ENCODE results near the gene WDR82. TPM values are rescaled to one million over a fixed set of nuclear protein-coding genes. Genes with fewer than 3 reads are reported as not detected.
A peak's percentile ranks its signal among the peaks of the same experiment; 100 is the strongest.

WDR82 gene
- total RNA-seq, 1 experiment from 2014 or later = 16.4 TPM

DNA sequence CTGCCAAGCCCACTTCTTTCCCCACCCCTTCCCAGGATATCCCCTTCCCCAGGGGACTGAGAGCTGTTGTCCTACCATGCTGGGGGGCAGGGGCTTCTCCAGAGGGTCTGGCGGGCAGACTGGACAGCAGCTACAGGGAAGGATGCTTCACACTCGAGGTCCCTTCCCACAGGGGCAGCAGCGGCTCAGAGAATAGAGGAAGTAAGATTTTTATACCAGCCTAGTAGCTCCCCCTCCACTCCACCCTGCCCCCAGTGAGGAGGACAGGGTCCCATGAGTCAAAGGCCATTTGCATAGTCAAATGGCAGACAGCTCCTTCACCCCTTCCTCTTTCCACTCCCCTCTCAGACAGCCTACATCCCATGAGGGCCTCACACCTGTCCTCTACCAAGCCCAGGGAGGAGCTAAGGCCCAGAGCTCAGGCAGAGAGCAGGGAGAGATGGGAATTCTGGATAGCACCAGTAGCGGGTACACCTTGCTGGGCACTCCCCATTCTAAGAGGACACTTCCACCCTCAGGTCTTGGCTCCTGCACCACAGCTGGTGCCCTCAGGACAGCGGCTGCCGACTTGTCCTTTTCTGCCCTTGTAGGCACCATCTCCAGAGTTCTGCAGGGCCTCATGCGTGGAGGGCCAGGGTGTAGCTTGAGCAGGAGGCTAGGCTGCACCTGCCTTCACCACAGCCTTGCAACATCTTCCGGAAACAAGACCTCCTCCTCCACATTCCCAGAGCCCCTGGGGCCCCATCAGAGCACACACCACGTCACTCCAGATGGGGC, 52.8 kb downstream of the WDR82 start, which contains the start of gene TLR9:
Gene TLR9, minus strand, starts transcription at position 194 of the 777 bp plus-strand sequence. Its CDS starts 116 bp downstream, at position 78.
- DNase-seq (ENCODE audit: low spot score) = no peak

DNA sequence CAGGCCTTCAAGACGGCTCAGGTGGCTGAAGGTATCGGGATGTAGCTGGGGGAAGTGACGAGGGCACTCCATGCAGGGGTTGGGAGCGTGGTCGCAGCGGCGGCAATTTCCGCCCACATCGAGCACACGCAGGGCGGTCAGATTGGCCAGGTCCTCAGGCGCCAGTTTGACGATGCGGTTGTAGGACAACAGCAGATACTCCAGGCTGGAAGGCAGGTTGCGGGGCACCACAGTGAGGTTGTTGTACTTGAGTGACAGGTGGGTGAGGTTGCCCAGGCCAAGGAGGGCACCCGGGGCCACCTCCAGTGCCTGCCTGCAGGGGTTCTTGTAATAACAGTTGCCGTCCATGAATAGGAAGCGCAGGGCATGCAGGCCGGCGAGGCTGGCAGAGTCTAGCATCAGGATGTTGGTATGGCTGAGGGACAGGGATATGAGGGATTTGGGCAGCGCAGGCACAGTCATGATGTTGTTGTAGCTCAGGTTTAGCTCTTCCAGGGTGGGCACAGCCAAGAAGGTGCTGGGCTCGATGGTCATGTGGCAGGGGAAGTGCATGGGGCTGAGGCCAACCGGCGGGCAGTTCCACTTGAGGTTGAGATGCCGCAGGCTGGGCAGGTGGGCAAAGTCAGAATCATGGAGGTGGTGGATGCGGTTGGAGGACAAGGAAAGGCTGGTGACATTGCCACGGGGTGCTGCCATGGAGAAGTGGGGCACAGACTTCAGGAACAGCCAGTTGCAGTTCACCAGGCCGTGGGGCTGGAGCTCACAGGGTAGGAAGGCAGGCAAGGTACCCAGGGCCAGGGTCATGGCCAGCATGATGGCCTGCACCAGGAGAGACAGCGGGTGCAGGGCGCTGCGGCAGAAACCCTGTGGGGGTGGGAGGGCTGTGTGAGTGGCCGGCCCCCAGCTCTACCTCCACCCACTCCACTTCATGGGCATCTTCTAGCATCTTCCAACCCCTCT, 54.7 kb downstream of the WDR82 start:
- no peak for DNase-seq (ENCODE audit: low spot score)

DNA sequence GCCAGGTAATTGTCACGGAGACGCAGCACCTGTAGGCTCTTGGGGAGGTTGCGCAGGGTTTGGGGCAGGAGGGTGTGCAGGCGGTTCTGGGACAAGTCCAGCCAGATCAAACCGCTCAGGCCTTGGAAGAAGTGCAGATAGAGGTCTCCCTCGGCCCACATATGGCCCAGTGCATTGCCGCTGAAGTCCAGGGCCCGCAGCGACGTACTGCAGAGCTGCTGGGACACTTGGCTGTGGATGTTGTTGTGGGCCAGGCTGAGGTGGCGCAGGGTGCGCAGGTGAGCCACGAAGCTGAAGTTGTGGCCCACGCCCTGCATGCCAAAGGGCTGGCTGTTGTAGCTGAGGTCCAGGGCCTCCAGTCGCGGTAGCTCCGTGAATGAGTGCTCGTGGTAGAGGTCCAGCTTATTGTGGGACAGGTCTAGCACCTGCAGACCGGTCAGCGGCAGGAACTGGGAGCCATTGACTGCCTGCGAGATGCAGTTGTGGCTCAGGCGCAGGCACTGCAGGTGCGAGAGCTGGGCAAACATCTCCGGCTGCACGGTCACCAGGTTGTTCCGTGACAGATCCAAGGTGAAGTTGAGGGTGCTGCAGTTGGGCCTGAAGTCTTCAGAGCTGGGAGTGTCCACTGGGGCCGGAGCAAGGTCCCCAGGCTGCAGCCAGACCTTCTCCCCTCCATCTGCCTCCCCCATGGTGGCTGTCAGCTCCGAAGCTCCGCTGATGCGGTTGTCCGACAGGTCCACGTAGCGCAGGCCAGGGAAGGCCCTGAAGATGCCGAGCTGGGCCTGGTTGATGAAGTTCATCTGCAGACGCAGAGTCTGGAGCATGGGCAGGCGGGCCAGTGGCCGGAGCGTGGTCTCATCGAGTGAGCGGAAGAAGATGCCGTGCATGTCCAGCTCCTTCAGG, 55.9 kb downstream of the WDR82 start:
- no peak for DNase-seq (ENCODE audit: low spot score)

DNA sequence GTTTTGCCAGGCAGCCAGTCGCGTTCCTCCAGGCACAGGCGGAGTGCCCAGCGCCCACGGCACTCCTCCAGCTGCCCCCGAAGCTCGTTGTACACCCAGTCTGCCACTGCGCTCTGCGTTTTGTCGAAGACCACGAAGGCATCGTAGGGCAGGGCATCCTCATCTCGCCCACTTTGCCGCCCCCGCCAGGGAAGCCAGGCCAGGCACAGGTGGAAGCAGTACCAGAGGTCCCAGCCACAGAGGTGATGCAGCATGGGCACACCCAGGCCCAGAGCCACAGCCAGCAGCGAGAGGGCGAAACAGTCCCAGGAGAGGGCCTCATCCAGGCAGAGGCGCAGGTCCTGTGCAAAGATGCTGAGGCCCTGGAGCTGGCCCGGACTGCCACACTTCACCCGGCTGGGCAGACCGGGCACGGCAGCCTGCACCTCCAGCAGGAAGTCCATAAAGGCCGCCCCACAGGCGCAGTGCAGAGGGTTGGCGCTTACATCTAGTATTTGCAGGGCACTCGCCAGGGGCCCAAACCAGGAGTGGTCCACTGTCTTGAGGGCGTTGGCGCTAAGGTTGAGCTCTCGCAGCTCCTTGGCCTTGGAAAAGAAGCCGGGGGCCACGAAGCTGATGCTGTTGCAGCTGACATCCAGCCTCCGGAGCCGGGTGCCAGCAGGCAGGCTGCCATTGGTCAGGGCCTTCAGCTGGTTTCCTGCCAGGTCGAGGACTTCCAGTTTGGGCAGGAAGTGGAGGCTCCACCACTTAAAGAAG, 56.7 kb downstream of the WDR82 start:
- DNase-seq (ENCODE audit: low spot score) = no peak

- no peak for DNase-seq (ENCODE audit: low spot score)
These were observed 57.3 kb downstream of the WDR82 start for GRCh38 chr3:52221141-52221562.

- DNase-seq (ENCODE audit: low spot score) = peak; percentile 83
These were observed 57.9 kb downstream of the WDR82 start for GRCh38 chr3:52220380-52221026.

- DNase-seq (ENCODE audit: low spot score) = peak; percentile 16
These were observed 59.4 kb downstream of the WDR82 start for GRCh38 chr3:52218937-52219650.

DNA sequence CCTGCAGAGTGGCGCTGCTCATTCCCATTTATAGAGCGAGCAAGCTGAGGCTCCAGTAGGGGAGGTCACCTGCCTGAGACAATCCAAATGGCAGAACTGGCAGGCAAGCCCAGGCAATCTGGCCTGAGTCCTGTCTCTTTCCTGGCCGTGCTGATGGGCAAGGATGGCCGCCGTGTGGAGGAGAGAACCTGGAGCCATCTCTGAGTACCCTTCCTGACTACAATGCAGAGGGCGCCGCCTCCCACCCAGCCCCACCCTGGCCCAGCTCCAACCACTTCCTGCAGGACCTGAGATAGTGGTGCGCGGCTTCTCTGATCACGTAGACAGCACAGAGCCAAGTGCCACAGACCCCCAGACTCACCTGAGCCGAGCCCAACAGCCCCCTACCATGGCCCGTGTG, 60.0 kb downstream of the WDR82 start:
- DNase-seq (ENCODE audit: low spot score) = no peak

GRCh38 chr3:52218026-52218425, 60.4 kb downstream of the WDR82 start:
- peak; percentile 12 for DNase-seq (ENCODE audit: low spot score)

- DNase-seq (ENCODE audit: low spot score) = no peak
These were observed 61.0 kb downstream of the WDR82 start for GRCh38 chr3:52217409-52217805.

- peak; percentile 90 for DNase-seq (ENCODE audit: low spot score)
These were observed 61.7 kb downstream of the WDR82 start for GRCh38 chr3:52216585-52217408.

- no peak for DNase-seq (ENCODE audit: low spot score)
These were observed 63.1 kb downstream of the WDR82 start for GRCh38 chr3:52215351-52215750.

GRCh38 chr3:52213901-52214300, 64.5 kb downstream of the WDR82 start:
- DNase-seq (ENCODE audit: low spot score) = no peak

GRCh38 chr3:52213005-52213404, 65.4 kb downstream of the WDR82 start:
- DNase-seq (ENCODE audit: low spot score) = no peak

DNA sequence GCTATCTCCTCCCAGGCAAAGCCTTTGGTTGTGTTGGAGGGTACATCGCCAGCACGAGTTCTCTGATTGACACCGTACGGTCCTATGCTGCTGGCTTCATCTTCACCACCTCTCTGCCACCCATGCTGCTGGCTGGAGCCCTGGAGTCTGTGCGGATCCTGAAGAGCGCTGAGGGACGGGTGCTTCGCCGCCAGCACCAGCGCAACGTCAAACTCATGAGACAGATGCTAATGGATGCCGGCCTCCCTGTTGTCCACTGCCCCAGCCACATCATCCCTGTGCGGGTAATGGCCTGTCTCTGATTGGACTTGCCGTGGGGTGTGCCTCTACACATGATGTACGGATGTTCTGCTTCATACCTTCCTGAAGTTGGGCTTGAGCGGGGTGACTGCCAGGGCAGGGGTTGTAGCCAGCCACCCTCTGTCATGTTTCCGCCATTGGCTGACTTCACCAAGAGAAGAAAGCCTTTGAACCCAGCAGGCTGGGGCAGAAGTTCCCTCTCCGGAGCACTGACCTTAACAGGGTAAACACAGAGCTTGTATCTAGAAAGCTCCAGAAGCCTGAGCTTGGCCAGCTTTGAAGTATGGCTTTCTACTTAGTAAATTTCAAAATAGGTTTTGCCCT, 67.1 kb downstream of the WDR82 start:
- no peak for DNase-seq (ENCODE audit: low spot score)

GRCh38 chr3:52210550-52211046, 67.9 kb downstream of the WDR82 start:
- DNase-seq (ENCODE audit: low spot score) = peak; percentile 19

DNA sequence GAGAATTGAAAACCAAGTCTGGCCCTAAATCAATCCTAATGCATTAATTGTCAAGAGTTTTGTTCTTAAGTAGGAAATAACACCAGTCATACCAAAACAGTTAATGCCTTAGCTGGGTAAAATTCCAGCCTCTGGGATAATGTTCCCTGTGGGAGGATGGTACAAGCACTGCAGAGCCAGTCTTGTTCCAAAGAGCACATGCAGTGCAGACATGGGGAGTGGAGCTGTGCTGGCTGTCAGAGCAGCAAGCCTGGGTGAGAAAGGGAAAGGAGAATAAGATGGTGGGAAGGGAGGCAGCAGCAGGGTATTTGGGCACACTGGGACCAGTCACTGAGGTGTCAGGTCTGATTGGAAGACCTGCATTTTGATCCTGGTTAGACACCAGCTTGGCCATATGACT, 68.4 kb downstream of the WDR82 start:
- no peak for DNase-seq (ENCODE audit: low spot score)

GRCh38 chr3:52208556-52208955, 69.9 kb downstream of the WDR82 start:
- DNase-seq (ENCODE audit: low spot score) = no peak
